IPS-18a (cell line): ENCODE measurements around the gene LSM10.

Experiments
- H3K27ac ChIP-seq: one replicate; pipeline ENCODE4 v1.5.1; 2013; ENCODE audit warnings: low read length
- H3K27me3 ChIP-seq: one replicate; pipeline ENCODE4 v1.6.1; 2013; ENCODE audit warnings: mild to moderate bottlenecking, low read length; ENCODE audit not compliant: control insufficient read depth, insufficient read depth
- H3K36me3 ChIP-seq: one replicate; pipeline ENCODE4 v1.6.1; 2013; ENCODE audit warnings: low read depth, low read length; ENCODE audit not compliant: control insufficient read depth
- H3K4me1 ChIP-seq: one replicate; pipeline ENCODE4 v1.6.1; 2013; ENCODE audit warnings: low read depth, low read length; ENCODE audit not compliant: control insufficient read depth
- H3K4me3 ChIP-seq: one replicate; pipeline ENCODE4 v1.5.1; 2013; ENCODE audit warnings: low read length
- H3K9ac ChIP-seq: one replicate; pipeline ENCODE4 v1.6.1; 2013; ENCODE audit warnings: mild to moderate bottlenecking, low read length, moderate library complexity
- H3K9me3 ChIP-seq: one replicate; pipeline ENCODE4 v1.6.1; 2013; ENCODE audit warnings: low read depth, low read length; ENCODE audit not compliant: control insufficient read depth

Gene LSM10

GRCh38 chr1:36390411-36390810 is 7.3 kb downstream of the LSM10 start:
- H3K36me3 ChIP-seq = peaks cover 27% of the 10 kb centered on the region
- H3K27ac ChIP-seq = no peak overlapping the region
- H3K27me3 ChIP-seq = no peaks in the 10 kb centered on the region
- no peaks in the 10 kb centered on the region for H3K9me3 ChIP-seq
- H3K9ac ChIP-seq = no peak overlapping the region
- no peak overlapping the region for H3K4me3 ChIP-seq
- peaks cover 16% of the 10 kb centered on the region for H3K4me1 ChIP-seq

DNA sequence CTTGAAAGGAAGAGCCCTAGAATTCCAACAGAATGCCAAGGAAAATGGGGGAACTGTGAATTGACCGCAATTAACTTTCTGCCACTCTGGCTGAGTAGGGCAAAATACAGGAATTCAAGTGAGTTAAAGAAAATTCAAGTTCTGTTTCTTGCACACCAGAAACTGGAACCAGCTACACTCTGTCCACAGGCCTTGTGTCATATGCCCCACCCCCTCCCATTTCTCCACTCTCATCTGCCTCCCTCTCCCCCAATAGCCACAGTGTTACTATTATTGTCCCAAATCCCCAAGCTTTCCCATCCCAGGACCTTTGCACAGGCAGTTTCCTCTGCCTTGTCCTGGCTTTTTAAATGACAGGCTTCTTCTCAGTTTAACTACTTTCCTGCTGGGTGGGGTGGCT is 7.7 kb downstream of the LSM10 start:
- H3K36me3 ChIP-seq = peaks cover 27% of the 10 kb centered on the region
- H3K27ac ChIP-seq = no peak overlapping the region
- H3K9me3 ChIP-seq = no peaks in the 10 kb centered on the region
- H3K4me1 ChIP-seq = peaks cover 16% of the 10 kb centered on the region
- H3K9ac ChIP-seq = no peak overlapping the region
- no peaks in the 10 kb centered on the region for H3K27me3 ChIP-seq
- no peak overlapping the region for H3K4me3 ChIP-seq

DNA sequence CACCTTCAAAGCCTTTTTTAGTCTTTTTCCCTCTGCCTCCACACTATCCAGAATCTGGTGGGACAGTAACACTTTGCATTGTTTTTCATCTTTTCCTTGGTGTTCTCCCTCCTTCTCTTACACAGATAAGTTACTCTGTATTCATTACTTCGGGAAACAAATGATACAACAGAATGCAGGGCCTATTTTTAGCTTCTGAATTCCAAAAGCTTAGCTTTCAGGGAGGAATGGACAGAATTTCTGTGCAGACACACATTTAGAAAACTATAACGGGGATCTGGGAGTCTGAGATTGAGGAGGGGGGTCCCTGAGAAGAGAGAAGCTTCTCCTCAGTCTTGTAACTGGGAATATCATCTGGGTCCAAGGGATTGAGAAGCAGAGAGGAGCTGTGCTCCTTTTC is 8.4 kb downstream of the LSM10 start:
- no peaks in the 10 kb centered on the region for H3K9me3 ChIP-seq
- no peak overlapping the region for H3K4me3 ChIP-seq
- H3K9ac ChIP-seq = no peak overlapping the region
- H3K36me3 ChIP-seq = peaks cover 27% of the 10 kb centered on the region
- no peak overlapping the region for H3K27ac ChIP-seq
- H3K4me1 ChIP-seq = peaks cover 22% of the 10 kb centered on the region
- no peaks in the 10 kb centered on the region for H3K27me3 ChIP-seq

DNA sequence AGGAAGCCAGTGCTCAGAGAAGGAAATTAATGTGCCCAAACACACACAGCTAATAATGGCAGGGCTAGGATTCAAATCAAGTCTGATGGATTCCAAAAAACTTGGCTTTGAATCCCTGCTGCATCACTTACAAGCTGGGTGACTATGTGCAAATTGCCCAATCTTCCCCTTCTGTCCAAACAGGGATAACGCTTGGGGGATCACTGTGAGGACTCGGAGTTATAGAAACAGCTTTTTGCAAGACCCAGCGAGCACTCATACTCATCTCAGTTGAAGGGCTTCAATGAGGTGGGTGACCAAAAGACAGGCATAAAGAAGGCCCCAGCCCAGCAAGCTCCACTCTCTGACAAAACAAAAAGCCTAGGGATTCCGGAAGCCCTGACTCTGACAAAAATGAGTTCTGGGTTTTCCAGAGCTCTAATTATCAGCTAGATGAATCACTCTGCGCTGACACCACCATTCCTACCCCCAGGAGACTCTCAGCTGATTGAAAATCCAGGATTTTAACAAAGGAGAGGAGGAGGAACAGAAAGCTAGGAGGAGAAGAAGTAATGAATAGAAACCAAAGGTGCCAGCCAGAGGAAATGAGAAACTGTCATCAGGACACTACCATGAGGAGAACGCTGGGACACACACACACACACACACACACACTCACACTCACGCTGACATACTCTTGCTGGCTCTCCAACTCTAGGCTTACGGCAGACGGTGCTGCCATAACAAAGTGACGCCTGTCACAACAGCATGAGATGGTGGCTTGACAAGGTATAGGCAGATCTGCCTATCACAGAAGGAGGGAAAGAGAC is 10.4 kb downstream of the LSM10 start:
- H3K4me3 ChIP-seq = peak overlapping the region; percentile 65
- no peaks in the 10 kb centered on the region for H3K27me3 ChIP-seq
- peak overlapping the region; percentile 92 for H3K27ac ChIP-seq
- peaks cover 13% of the 10 kb centered on the region for H3K36me3 ChIP-seq
- no peaks in the 10 kb centered on the region for H3K9me3 ChIP-seq
- peak overlapping the region; percentile 92 for H3K9ac ChIP-seq
- peaks cover 23% of the 10 kb centered on the region for H3K4me1 ChIP-seq

DNA sequence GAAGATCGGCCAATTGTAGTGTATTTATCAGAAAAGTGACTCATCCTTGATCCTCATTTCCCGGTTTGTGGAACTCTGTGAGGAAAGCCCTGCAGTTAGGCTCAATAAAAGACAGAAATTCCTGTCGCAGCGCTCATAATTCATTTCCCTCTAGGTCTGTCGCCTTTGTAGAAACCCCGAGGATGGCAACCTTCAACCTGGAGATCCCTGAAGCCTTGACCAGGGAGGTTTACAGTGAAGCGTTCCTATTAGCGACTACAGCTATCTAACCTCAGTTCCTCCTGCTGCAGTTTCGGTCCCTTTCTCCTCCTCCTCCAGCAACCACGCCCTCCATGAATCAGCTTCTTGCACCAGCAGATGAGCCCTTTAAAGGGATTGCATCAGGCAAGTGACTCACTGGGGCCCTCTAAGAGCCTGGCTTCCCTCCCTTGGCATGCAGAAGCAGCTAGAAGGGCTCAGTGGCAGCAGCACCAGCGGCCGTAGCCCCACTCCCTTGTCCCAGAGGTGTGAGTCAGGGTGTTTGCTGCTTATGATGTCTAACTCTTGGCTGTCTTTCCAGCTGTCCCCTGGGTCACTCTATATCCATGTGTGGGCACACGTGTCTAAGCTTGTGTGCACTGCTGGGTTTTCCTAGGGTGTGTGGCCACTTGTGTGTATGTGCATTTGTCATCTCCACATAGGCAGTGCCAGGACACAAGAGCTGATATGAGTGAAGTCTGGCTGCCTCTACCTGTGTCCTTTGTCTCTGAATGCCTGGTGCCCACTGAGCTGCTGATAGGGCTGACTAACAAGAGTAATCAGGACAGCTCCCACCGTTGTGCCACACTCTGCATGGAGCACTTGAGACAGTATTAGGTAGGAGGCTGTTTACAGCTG is 11.2 kb downstream of the LSM10 start:
- Histone ChIP-seq H3K4me3 (peak overlapping the region; percentile 65), H3K27ac (peak overlapping the region; percentile 92), H3K36me3 (peaks cover 6% of the 10 kb centered on the region), H3K9ac (peak overlapping the region; percentile 92), H3K9me3 (no peaks in the 10 kb centered on the region), H3K4me1 (peaks cover 23% of the 10 kb centered on the region), H3K27me3 (no peaks in the 10 kb centered on the region)

- Histone ChIP-seq H3K9ac (peak within 1 kb of the TSS; percentile 92), H3K9me3 (no peaks in the 10 kb centered on the region), H3K27me3 (no peaks in the 10 kb centered on the region), H3K27ac (peak within 1 kb of the TSS; percentile 92), H3K36me3 (no peaks in the 10 kb centered on the region), H3K4me3 (peak within 1 kb of the TSS; percentile 83), H3K4me1 (peaks cover 23% of the 10 kb centered on the region)
These were observed 12.1 kb downstream of the LSM10 start, which contains the start of gene STK40 for GRCh38 chr1:36385410-36386264. Gene STK40 (minus strand): TSS chr1:36385924. CDS start chr1:36361332, 24,592 bp downstream.

DNA sequence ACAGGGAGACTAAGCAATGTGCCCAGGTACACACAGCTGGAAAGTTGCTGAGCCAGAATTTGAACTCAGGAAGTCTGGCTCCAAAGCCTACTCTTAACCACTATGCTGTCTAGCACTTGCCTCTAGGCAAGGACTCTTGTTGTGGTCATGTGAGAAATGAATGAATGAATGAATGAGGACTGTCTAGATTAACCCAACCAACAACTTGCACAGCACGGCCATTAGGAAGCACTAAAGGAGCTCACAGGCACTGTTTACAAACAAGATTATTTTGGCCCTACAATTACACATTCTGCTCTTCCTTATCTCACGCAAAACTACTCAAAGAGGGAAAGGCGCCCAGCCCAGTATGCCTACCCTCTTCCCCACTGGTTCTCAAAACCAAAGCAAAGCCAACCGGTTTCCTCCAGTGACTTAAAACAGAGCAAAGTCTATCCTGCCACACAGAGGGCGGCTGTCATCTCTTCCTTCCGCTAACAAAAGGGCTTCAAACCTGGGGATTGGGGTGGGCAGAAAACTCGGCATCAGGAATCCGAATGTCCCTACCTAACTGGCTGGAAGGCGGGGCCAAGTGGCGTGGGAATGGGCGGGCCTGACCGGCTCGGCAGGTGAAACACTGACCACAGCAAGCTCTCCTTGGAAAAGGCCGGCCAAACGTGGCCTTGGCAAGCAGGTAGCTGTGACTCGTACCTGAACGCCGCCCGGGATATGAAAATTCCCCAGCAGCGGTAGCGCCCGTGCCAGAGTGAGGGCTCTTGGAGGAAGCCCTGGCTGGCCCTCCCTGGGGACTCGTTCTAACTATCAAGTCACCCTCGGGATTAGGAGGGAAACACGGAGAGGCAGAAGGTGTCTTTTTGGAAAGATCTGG is 12.9 kb downstream of the LSM10 start:
- Histone ChIP-seq H3K9me3 (no peaks in the 10 kb centered on the region), H3K9ac (peak overlapping the region; percentile 56), H3K36me3 (no peaks in the 10 kb centered on the region), H3K27me3 (no peaks in the 10 kb centered on the region), H3K4me1 (peaks cover 23% of the 10 kb centered on the region), H3K4me3 (peak overlapping the region; percentile 83), H3K27ac (no peak overlapping the region)

GRCh38 chr1:36383240-36383639 is 14.5 kb downstream of the LSM10 start:
- no peaks in the 10 kb centered on the region for H3K36me3 ChIP-seq
- H3K27ac ChIP-seq = no peak overlapping the region
- H3K4me1 ChIP-seq = peaks cover 23% of the 10 kb centered on the region
- H3K9ac ChIP-seq = no peak overlapping the region
- H3K4me3 ChIP-seq = no peak overlapping the region
- H3K9me3 ChIP-seq = no peaks in the 10 kb centered on the region
- H3K27me3 ChIP-seq = no peaks in the 10 kb centered on the region

- Histone ChIP-seq H3K9me3 (no peaks in the 10 kb centered on the region), H3K9ac (no peak overlapping the region), H3K27ac (no peak overlapping the region), H3K27me3 (no peaks in the 10 kb centered on the region), H3K4me1 (peaks cover 19% of the 10 kb centered on the region), H3K36me3 (no peaks in the 10 kb centered on the region), H3K4me3 (no peak overlapping the region)
These were observed 15.0 kb downstream of the LSM10 start for GRCh38 chr1:36382669-36383068.

DNA sequence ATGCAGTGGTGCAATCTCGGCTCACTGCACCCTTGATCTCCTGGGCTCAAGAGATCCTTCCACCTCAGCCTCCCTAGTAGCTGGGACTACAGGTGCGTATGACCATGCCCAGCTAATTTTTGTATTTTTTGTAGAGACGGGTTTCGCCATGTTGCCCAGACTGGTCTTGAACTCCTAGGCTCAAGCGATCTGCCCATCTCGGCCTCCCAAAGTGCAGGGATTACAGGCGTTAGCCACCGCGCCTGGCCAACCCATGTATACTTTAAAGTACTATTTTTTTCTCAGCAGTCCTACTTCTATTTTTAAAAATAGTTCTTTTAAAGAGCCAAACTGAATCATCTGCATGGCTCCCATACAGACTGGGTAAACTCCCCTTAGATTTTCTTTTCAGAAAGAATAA is 15.5 kb downstream of the LSM10 start:
- Histone ChIP-seq H3K4me1 (peaks cover 15% of the 10 kb centered on the region), H3K4me3 (no peak overlapping the region), H3K27ac (no peak overlapping the region), H3K9ac (no peak overlapping the region), H3K9me3 (no peaks in the 10 kb centered on the region), H3K36me3 (no peaks in the 10 kb centered on the region), H3K27me3 (no peaks in the 10 kb centered on the region)
